Right atrium auricular region (tissue), 2 donors: ENCODE measurements around the gene KCTD15. TPM values are rescaled to one million over a fixed set of nuclear protein-coding genes. Genes with fewer than 3 reads are reported as not detected.
A peak's percentile ranks its signal among the peaks of the same experiment; 100 is the strongest.

Source experiments
- DNase-seq: peaks from one replicate; pipeline ENCODE4 v3.0.0-alpha.2; 2019; ENCODE audit warnings: low spot score
- H3K27ac ChIP-seq, 2 donors: fragments of 200-600 bp; sonication (generic); 1 replicate in 1 of 2; 2 replicates in 1 of 2; pipeline ENCODE4 v1.5.1; 2016 to 2019
- H3K27me3 ChIP-seq, 2 donors: fragments of 200-600 bp; sonication (generic); one replicate each; pipeline versions ENCODE4 v1.5.1 to v1.6.0; 2017 to 2019
- H3K36me3 ChIP-seq: fragments of 200-600 bp; sonication (generic); one replicate; pipeline ENCODE4 v1.5.1; 2016
- H3K4me1 ChIP-seq, 2 donors: fragments of 200-600 bp; sonication (generic); one replicate each; pipeline versions ENCODE4 v1.5.1 to v1.6.0; 2017 to 2019
- H3K4me3 ChIP-seq, 2 donors: fragments of 200-600 bp; sonication (generic); 1 replicate in 1 of 2; 2 replicates in 1 of 2; pipeline ENCODE4 v1.5.1; 2017 to 2019; ENCODE audit warnings: mild to moderate bottlenecking in 1 of 2, moderate library complexity in 1 of 2
- H3K9me3 ChIP-seq, 2 donors: fragments of 200-600 bp; sonication (generic); one replicate each; pipeline ENCODE4 v1.5.1; 2019
- total RNA-seq, 2 donors: library from RNA; depleted of rRNA; stranded (reverse); fragments of >200 nt; gene quantifications; one replicate each; pipeline ENCODE4 v1.1.0, GENCODE V29; 2016
- TF ChIP-seq, protein P1 (sequence below), 2 donors: fragments of 200-600 bp; sonication (generic); IDR thresholded peaks; one replicate each; pipeline ENCODE4 v1.5.1; 2019; ENCODE audit warnings: antibody characterized with exemption in 2 of 2

The KCTD15 gene
- total RNA-seq, 2 donors from 2014 or later, result 8.6 to 24.4 TPM

GRCh38 chr19:33800012-33800680, 3.5 kb downstream of the KCTD15 start:
- Histone ChIP-seq H3K4me3 (no peak overlapping the region), H3K36me3 (no peaks in the 10 kb centered on the region), H3K9me3 (no peaks in the 10 kb centered on the region), H3K4me1 (peaks cover 0 to 57% of the 10 kb centered on the region in 2 donors), H3K27ac (no peak overlapping the region), H3K27me3 (no peaks in the 10 kb centered on the region)
- TF ChIP-seq, protein P1, sequence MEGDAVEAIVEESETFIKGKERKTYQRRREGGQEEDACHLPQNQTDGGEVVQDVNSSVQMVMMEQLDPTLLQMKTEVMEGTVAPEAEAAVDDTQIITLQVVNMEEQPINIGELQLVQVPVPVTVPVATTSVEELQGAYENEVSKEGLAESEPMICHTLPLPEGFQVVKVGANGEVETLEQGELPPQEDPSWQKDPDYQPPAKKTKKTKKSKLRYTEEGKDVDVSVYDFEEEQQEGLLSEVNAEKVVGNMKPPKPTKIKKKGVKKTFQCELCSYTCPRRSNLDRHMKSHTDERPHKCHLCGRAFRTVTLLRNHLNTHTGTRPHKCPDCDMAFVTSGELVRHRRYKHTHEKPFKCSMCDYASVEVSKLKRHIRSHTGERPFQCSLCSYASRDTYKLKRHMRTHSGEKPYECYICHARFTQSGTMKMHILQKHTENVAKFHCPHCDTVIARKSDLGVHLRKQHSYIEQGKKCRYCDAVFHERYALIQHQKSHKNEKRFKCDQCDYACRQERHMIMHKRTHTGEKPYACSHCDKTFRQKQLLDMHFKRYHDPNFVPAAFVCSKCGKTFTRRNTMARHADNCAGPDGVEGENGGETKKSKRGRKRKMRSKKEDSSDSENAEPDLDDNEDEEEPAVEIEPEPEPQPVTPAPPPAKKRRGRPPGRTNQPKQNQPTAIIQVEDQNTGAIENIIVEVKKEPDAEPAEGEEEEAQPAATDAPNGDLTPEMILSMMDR (IDR thresholded peaks at IDR 0.05), result no peak
- DNase-seq, result no peak

GRCh38 chr19:33801411-33801810, 4.7 kb downstream of the KCTD15 start:
- Histone ChIP-seq H3K27me3 (no peaks in the 10 kb centered on the region), H3K27ac (no peak overlapping the region), H3K36me3 (no peaks in the 10 kb centered on the region), H3K9me3 (no peaks in the 10 kb centered on the region), H3K4me1 (peaks cover 0 to 69% of the 10 kb centered on the region in 2 donors), H3K4me3 (no peak overlapping the region)
- TF ChIP-seq, protein P1 (IDR thresholded peaks at IDR 0.05), result no peak
- no peak for DNase-seq

GRCh38 chr19:33802001-33802400, 5.3 kb downstream of the KCTD15 start:
- peaks cover 0 to 69% of the 10 kb centered on the region in 2 donors for H3K4me1 ChIP-seq
- TF ChIP-seq, protein P1 (IDR thresholded peaks at IDR 0.05), result no peak
- H3K27ac ChIP-seq, result no peak overlapping the region
- no peak for DNase-seq
- H3K27me3 ChIP-seq, result no peaks in the 10 kb centered on the region
- no peaks in the 10 kb centered on the region for H3K36me3 ChIP-seq
- no peaks in the 10 kb centered on the region for H3K9me3 ChIP-seq
- H3K4me3 ChIP-seq, result no peak overlapping the region

GRCh38 chr19:33802801-33803200, 6.1 kb downstream of the KCTD15 start:
- Histone ChIP-seq H3K36me3 (no peaks in the 10 kb centered on the region), H3K9me3 (no peaks in the 10 kb centered on the region), H3K4me3 (no peak overlapping the region), H3K27me3 (no peaks in the 10 kb centered on the region), H3K27ac (no peak overlapping the region), H3K4me1 (peaks cover 0 to 61% of the 10 kb centered on the region in 2 donors)
- TF ChIP-seq, protein P1 (IDR thresholded peaks at IDR 0.05), result no peak
- DNase-seq, result no peak

GRCh38 chr19:33803383-33803782, 6.7 kb downstream of the KCTD15 start:
- H3K27me3 ChIP-seq, result no peaks in the 10 kb centered on the region
- H3K36me3 ChIP-seq, result no peaks in the 10 kb centered on the region
- H3K27ac ChIP-seq, result peak overlapping the region; percentile 39 to 62

More at GRCh38 chr19:33803383-33803782, 6.7 kb downstream of the KCTD15 start:
- no peak overlapping the region for H3K4me3 ChIP-seq
- TF ChIP-seq, protein P1 (IDR thresholded peaks at IDR 0.05), result no peak
- H3K4me1 ChIP-seq, result peaks cover 0 to 55% of the 10 kb centered on the region in 2 donors
- no peaks in the 10 kb centered on the region for H3K9me3 ChIP-seq
- no peak for DNase-seq
